AG04450 (cell line): Measurements from ENCODE around the gene ERI2. TPM values are rescaled to one million over a fixed set of nuclear protein-coding genes. Genes with fewer than 3 reads are reported as not detected.

Experiments used
- CTCF ChIA-PET: fragments of 300-600, 350-600 bp; formaldehyde crosslinking; extraction: SDS; loops from one replicate; lab custom pipeline; 2022; ENCODE audit warnings: antibody characterized with exemption, inconsistent platforms; lab: Charles Lee
- POLR2A ChIA-PET: fragments of 350-600 bp; formaldehyde crosslinking; extraction: SDS; loops from one replicate; lab custom pipeline; 2021; ENCODE audit warnings: antibody characterized with exemption, inconsistent platforms; lab: Yijun Ruan, JAX
- DNase-seq: peaks from one replicate; pipeline ENCODE4 v3.0.0-alpha.2; 2011; ENCODE audit warnings: low read depth, low spot score
- H3K27ac ChIP-seq: one replicate; pipeline ENCODE4 v1.5.1; 2012; ENCODE audit warnings: low read depth, low read length, control low read depth
- H3K27me3 ChIP-seq: one replicate; pipeline ENCODE4 v1.6.0; 2012; ENCODE audit warnings: low read length; ENCODE audit not compliant: control insufficient read depth, insufficient read depth
- H3K4me3 ChIP-seq: 2 replicates; pipeline ENCODE4 v1.5.1; 2011; ENCODE audit warnings: mild to moderate bottlenecking, low read depth, low read length, control low read depth
- H3K9me3 ChIP-seq: 2 replicates; pipeline ENCODE4 v1.5.1; 2012; ENCODE audit warnings: low read length; ENCODE audit not compliant: control insufficient read depth, insufficient read depth
- polyA plus RNA-seq: library from polyadenylated mRNA; depleted of rRNA; stranded (reverse); fragments of >200 nt; gene quantifications from 2 replicates; pipeline ENCODE4 v1.2.3, GENCODE V29; 2011
- TF ChIP-seq, protein P1 (sequence below): IDR thresholded peaks from 2 replicates; pipeline ENCODE4 v1.5.1; 2011; ENCODE audit warnings: low read depth, low read length, control low read depth, inconsistent platforms

Gene ERI2
- polyA plus RNA-seq, 1 experiment, result 14.8 TPM

DNA sequence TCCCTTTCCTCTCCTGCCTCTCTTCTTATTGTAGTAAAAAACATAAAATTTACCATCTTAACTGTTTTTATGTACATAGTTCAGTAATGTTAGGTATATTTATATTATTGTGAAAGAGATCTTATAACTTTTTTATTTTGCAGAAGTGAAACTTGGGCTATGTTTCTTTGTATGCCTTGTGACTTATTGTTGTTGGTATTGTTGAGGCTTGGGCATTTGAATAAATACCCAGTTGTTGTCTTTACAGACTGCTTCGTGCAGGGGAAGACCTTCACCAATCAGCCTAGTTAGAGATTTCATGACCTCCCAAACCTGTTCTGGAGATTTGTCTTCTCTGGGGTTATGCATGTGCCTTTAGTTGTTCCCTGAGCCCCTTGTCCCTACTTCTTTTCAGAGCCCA, 32.0 kb upstream of the ERI2 start:
- ChIA-PET POLR2A (no interaction called here), CTCF (no interaction called here)
- H3K4me3 ChIP-seq, result no peak overlapping the region

DNA sequence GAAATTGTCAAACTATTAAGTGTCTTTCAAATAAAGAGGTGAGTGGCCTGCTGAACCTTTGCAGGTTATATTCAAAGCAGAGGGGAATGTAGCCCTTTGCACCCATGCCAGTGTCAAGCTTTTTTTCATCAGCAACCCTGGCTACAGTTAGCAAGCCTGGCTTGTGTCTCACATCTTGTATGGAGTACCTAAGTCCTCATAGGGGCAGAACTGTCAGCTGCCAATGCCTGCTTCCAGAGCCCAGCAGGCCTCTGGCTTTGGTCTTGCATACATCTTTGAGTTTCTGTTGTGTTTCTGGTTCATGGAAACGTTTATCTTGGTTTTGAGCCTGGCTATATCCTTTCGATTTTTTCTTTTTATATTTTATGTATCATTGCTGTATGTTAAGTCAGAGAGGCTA, 26.8 kb upstream of the ERI2 start:
- Histone ChIP-seq H3K27me3 (no peaks in the 10 kb centered on the region), H3K9me3 (no peaks in the 10 kb centered on the region), H3K4me3 (no peak overlapping the region), H3K27ac (no peak overlapping the region)
- no peak for DNase-seq
- TF ChIP-seq, protein P1, sequence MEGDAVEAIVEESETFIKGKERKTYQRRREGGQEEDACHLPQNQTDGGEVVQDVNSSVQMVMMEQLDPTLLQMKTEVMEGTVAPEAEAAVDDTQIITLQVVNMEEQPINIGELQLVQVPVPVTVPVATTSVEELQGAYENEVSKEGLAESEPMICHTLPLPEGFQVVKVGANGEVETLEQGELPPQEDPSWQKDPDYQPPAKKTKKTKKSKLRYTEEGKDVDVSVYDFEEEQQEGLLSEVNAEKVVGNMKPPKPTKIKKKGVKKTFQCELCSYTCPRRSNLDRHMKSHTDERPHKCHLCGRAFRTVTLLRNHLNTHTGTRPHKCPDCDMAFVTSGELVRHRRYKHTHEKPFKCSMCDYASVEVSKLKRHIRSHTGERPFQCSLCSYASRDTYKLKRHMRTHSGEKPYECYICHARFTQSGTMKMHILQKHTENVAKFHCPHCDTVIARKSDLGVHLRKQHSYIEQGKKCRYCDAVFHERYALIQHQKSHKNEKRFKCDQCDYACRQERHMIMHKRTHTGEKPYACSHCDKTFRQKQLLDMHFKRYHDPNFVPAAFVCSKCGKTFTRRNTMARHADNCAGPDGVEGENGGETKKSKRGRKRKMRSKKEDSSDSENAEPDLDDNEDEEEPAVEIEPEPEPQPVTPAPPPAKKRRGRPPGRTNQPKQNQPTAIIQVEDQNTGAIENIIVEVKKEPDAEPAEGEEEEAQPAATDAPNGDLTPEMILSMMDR, result no peak
- POLR2A ChIA-PET, result no interaction called here
- CTCF ChIA-PET, result interaction anchor here (0.7 to 1.5 kb wide), 5 partner anchors 10 to 468 kb away, joined by 3 to 4 read pairs (median 3); no protein-coding TSS in a partner anchor

More for the DNA sequence above, 32.0 kb upstream of the ERI2 start:
- no peaks in the 10 kb centered on the region for H3K9me3 ChIP-seq
- no peak for DNase-seq
- TF ChIP-seq, protein P1, result no peak
- H3K27ac ChIP-seq, result no peak overlapping the region
- no peaks in the 10 kb centered on the region for H3K27me3 ChIP-seq

DNA sequence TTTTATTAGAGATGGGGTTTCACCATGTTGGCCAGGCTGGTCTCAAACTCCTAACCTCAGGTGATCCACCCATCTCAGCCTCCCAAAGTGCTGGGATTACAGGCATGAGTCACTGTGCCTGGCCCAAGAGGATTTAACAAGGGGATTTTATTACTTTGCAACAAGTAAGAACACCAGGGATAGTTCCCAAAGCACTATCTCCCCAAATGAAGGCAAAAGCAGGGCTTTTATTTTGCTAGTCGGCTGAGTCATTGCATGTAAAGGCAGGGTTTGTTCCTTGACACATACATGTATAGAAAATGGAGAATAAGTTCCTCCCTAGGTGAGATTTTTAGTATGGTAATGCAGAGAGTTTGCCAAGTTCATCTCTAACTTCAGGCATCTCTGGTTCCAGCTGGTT, 24.1 kb upstream of the ERI2 start:
- ChIA-PET CTCF (interaction anchor here (1.0 kb wide), 1 partner anchor 23 kb away, joined by 4 read pairs; no protein-coding TSS in a partner anchor), POLR2A (no interaction called here)
- no peak overlapping the region for H3K27ac ChIP-seq
- H3K27me3 ChIP-seq, result no peaks in the 10 kb centered on the region
- H3K9me3 ChIP-seq, result no peaks in the 10 kb centered on the region
- no peak for DNase-seq
- H3K4me3 ChIP-seq, result no peak overlapping the region
- TF ChIP-seq, protein P1, result no peak

DNA sequence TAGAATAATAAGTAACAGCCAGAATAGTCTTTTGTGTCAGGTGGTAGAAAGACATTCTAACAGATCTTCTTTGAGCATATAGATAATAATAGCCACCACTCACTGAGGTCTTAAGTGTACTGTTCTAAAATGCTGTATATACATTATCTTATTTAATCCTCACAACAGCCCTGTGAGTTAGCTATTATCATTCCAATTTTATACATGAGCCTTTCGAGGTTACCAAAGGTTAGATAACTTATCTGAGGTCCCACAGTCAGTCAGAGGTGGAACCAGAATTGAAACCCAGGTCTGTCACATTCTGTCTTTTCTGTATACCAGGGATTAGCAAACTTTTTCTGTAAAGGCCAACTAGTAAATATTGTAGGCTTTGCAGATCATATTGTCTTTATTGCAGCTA, 23.3 kb upstream of the ERI2 start:
- Histone ChIP-seq H3K27ac (no peak overlapping the region), H3K27me3 (no peaks in the 10 kb centered on the region), H3K9me3 (no peaks in the 10 kb centered on the region), H3K4me3 (no peak overlapping the region)
- ChIA-PET POLR2A (no interaction called here), CTCF (interaction anchor here (1.0 kb wide), 1 partner anchor 23 kb away, joined by 4 read pairs; no protein-coding TSS in a partner anchor)
- no peak for DNase-seq
- TF ChIP-seq, protein P1, result no peak

DNA sequence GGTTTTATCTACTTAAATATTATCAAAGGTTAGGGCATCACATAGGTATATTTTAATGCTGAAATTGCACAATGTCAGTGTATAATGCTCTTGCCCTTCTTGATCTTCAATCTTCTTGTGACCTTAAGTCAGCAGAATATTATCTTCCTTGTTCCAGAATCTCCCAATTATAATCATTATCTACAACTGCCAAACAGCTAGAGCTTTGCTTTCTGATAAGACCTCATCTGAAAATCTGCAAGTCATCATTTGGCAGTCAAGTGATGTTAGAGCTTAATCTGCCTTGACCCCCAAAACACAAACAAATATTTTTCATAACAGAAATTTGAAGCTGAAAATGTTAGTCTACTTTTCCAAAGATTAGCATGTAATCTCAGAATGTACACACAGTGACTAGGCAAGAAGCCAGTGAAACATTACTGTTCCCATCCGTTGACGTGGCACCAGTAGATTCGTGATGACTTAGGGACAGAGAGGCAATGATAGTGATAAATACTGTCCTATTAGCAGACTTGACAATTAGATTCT, 19.8 kb upstream of the ERI2 start:
- Histone ChIP-seq H3K27me3 (no peaks in the 10 kb centered on the region), H3K27ac (no peak overlapping the region), H3K9me3 (no peaks in the 10 kb centered on the region), H3K4me3 (no peak overlapping the region)
- CTCF ChIA-PET, result interaction anchor here (1.3 kb wide), 1 partner anchor 19 kb away, joined by 3 read pairs; no protein-coding TSS in a partner anchor
- TF ChIP-seq, protein P1, result no peak
- POLR2A ChIA-PET, result no interaction called here
- no peak for DNase-seq
